ENCODE results near the gene ZNF516.

The ZNF516 gene

DNA sequence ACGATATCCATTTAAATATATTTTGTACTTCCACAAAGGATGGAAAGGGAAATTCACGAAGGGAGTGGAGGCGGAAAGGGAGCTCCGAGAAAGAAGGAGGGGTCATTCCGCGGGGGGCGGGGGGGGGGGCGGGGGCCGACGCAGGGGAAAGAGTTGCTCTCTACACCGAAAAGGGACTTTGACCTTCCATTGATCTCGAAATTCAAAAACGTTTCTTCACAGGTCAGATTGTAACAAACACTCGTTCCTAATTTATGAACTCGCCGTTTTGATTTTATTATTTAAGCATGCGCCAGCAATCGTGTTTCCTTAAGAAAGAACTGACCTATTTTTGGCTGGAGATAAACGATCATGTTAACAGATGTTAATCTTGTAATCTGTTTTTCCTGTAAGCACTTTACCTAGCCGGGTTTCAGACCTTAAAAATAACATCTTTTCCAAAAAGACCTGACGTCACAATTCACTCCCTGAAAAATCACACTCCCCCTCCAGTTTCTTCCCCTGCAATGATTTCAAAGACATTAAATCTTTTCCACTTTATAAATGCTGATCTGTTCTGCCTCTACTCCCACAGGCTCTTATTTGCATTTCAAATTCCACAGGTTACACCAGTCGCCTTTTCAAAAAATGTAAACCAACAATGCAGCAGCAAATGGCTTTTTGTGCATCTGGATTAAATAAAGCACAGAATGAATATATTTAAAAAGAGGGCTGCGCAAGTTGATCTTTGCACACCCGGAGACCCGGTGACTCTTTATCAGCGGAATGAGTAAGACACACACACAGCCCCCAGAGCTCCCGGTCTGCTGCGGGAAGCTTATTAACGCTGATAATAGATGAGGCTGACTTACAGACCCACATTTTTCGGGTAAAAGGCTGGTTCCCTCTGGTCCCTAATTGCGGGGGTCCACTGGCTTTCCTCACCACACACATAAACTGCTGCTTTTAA lies 1.6 kb downstream of the ZNF516 start:
- DNase-seq (ENCODE audit: low read depth in 1 of 2, low spot score in 1 of 2) = peak in 1 of 2 experiments; percentile 35
- peak overlapping the region; percentile 92 for H3K27ac ChIP-seq (replicated peaks)
- TF ChIP-seq POLR2AphosphoS5 (IDR thresholded peaks at IDR 0.05; ENCODE audit: low read depth) (no peak), CTCF (IDR thresholded peaks at IDR 0.05; ENCODE audit: insufficient read depth, low read length) (no peak), REST (IDR thresholded peaks at IDR 0.05; ENCODE audit: insufficient replicate concordance, low read depth) (no peak), GABPA (IDR thresholded peaks at IDR 0.05; ENCODE audit: low read depth) (0 out of 2 replicates have a peak, but pooled peaks have one; percentile 0)
- no peaks in the 10 kb centered on the region for H3K27me3 ChIP-seq (ENCODE audit: insufficient read depth, poor library complexity, severe bottlenecking)
- peak overlapping the region; percentile 79 for H3K4me3 ChIP-seq (replicated peaks; ENCODE audit: insufficient read depth, low read length)

- DNase-seq (ENCODE audit: low read depth in 1 of 2, low spot score in 1 of 2) = peak; percentile 100
- peak; percentile 58; the same call in 1 of the 2 replicates for TF ChIP-seq POLR2AphosphoS5 (IDR thresholded peaks at IDR 0.05; ENCODE audit: low read depth)
- TF ChIP-seq REST (IDR thresholded peaks at IDR 0.05; ENCODE audit: insufficient replicate concordance, low read depth) = no peak
- peak; percentile 39; the same call in 1 of the 2 replicates for TF ChIP-seq GABPA (IDR thresholded peaks at IDR 0.05; ENCODE audit: low read depth)
- TF ChIP-seq SPI1 (IDR thresholded peaks at IDR 0.05; ENCODE audit: borderline replicate concordance, low read depth) = peak; percentile 48; the same call in 1 of the 2 replicates
- TF ChIP-seq CTCF (IDR thresholded peaks at IDR 0.05; ENCODE audit: insufficient read depth, low read length) = no peak
- peak overlapping the region; percentile 92 for H3K27ac ChIP-seq (replicated peaks)
- peak overlapping the region; percentile 79 for H3K4me3 ChIP-seq (replicated peaks; ENCODE audit: insufficient read depth, low read length)
- no peaks in the 10 kb centered on the region for H3K27me3 ChIP-seq (ENCODE audit: insufficient read depth, poor library complexity, severe bottlenecking)
Measured at GRCh38 chr18:76492669-76493212, 2.3 kb downstream of the ZNF516 start.

GRCh38 chr18:76491776-76492668 lies 3.0 kb downstream of the ZNF516 start:
- DNase-seq (ENCODE audit: low read depth in 1 of 2, low spot score in 1 of 2) = peak in 1 of 2 experiments; percentile 29
- peak overlapping the region; percentile 92 for H3K27ac ChIP-seq (replicated peaks)
- TF ChIP-seq SPI1 (IDR thresholded peaks at IDR 0.05; ENCODE audit: borderline replicate concordance, low read depth) (no peak), POLR2AphosphoS5 (IDR thresholded peaks at IDR 0.05; ENCODE audit: low read depth) (peak; percentile 64; the same call in 1 of the 2 replicates)

More at GRCh38 chr18:76491776-76492668, 3.0 kb downstream of the ZNF516 start:
- no peaks in the 10 kb centered on the region for H3K27me3 ChIP-seq (ENCODE audit: insufficient read depth, poor library complexity, severe bottlenecking)
- peak overlapping the region; percentile 79 for H3K4me3 ChIP-seq (replicated peaks; ENCODE audit: insufficient read depth, low read length)
